ENCODE results near the gene PAM.

- TF ChIP-seq CTCF (conservative IDR thresholded peaks at IDR 0.05; ENCODE audit: low read length) (no peak), EZH2phosphoT487 (IDR thresholded peaks at IDR 0.05; ENCODE audit: borderline replicate concordance, low read depth, low read length) (no peak)
Measured at GRCh38 chr5:103057208-103058130, 302.4 kb downstream of the PAM start.

Data from OCI-LY7 (cell line).